ENCODE results near the gene ABCA8.
"Not testable (repeated sequence)": the region's sequence is repeated elsewhere in the genome, so short reads cannot be mapped to it uniquely, and the experiment has no call there.

Gene ABCA8

GRCh38 chr17:68865584-68865983 is 89.6 kb downstream of the ABCA8 start:
- no peak for DNase-seq

- DNase-seq = no peak
Observed at GRCh38 chr17:68863091-68863652, 92.0 kb downstream of the ABCA8 start.

- no peak for DNase-seq
Observed at GRCh38 chr17:68861602-68862001, 93.6 kb downstream of the ABCA8 start.

GRCh38 chr17:68860941-68861340 is 94.3 kb downstream of the ABCA8 start:
- no peak for DNase-seq

- no peak for DNase-seq
Observed at GRCh38 chr17:68854452-68854851, 100.7 kb downstream of the ABCA8 start.

- DNase-seq = no peak
Observed at GRCh38 chr17:68853439-68853838, 101.8 kb downstream of the ABCA8 start.

GRCh38 chr17:68853036-68853435 is 102.2 kb downstream of the ABCA8 start:
- DNase-seq = no peak

- no peak for DNase-seq
Observed at GRCh38 chr17:68851890-68852289, 103.3 kb downstream of the ABCA8 start.

- no peak for DNase-seq
Observed at GRCh38 chr17:68850749-68851510, 104.3 kb downstream of the ABCA8 start.

GRCh38 chr17:68849673-68850610 is 105.2 kb downstream of the ABCA8 start:
- no peak for DNase-seq

GRCh38 chr17:68847711-68848110 is 107.5 kb downstream of the ABCA8 start:
- no peak for DNase-seq

GRCh38 chr17:68843522-68843921 is 111.7 kb downstream of the ABCA8 start:
- no peak for DNase-seq

GRCh38 chr17:68840073-68840472 is 115.1 kb downstream of the ABCA8 start:
- DNase-seq = no peak

- no peak for DNase-seq
Observed at GRCh38 chr17:68835071-68835470, 120.1 kb downstream of the ABCA8 start.

GRCh38 chr17:68834328-68834836 is 120.8 kb downstream of the ABCA8 start:
- DNase-seq = no peak

- no peak for DNase-seq
Observed at GRCh38 chr17:68832109-68832802, 122.9 kb downstream of the ABCA8 start.

GRCh38 chr17:68831170-68831569 is 124.0 kb downstream of the ABCA8 start:
- DNase-seq = no peak

GRCh38 chr17:68830313-68830712 is 124.9 kb downstream of the ABCA8 start:
- DNase-seq = no peak

GRCh38 chr17:68829211-68829610 is 126.0 kb downstream of the ABCA8 start:
- DNase-seq = no peak

GRCh38 chr17:68824707-68825106 is 130.5 kb downstream of the ABCA8 start:
- DNase-seq = no peak

GRCh38 chr17:68824185-68824584 is 131.0 kb downstream of the ABCA8 start:
- not testable (repeated sequence) for DNase-seq

- DNase-seq = no peak
Observed at GRCh38 chr17:68822719-68823289, 132.4 kb downstream of the ABCA8 start.
